C4-2B (cell line): ENCODE results near the gene MYL7.
A peak's percentile ranks its signal among the peaks of the same experiment; 100 is the strongest.

ENCODE experiments used
- H3K27ac ChIP-seq: fragments of 450-650 bp; 2 replicates; pipeline ENCODE4 v1.5.1; 2017
- ZFX ChIP-seq: fragments of 450-650 bp; IDR thresholded peaks from 2 replicates; pipeline ENCODE4 v1.6.1; 2017
- TF ChIP-seq, protein P1 (sequence below): fragments of 450-650 bp; conservative IDR thresholded peaks from 2 replicates; pipeline ENCODE4 v1.5.1; 2017; ENCODE audit warnings: mild to moderate bottlenecking

Gene MYL7

GRCh38 chr7:44116087-44116788, 24.9 kb downstream of the MYL7 start:
- no peak for TF ChIP-seq ZFX
- TF ChIP-seq, protein P1, sequence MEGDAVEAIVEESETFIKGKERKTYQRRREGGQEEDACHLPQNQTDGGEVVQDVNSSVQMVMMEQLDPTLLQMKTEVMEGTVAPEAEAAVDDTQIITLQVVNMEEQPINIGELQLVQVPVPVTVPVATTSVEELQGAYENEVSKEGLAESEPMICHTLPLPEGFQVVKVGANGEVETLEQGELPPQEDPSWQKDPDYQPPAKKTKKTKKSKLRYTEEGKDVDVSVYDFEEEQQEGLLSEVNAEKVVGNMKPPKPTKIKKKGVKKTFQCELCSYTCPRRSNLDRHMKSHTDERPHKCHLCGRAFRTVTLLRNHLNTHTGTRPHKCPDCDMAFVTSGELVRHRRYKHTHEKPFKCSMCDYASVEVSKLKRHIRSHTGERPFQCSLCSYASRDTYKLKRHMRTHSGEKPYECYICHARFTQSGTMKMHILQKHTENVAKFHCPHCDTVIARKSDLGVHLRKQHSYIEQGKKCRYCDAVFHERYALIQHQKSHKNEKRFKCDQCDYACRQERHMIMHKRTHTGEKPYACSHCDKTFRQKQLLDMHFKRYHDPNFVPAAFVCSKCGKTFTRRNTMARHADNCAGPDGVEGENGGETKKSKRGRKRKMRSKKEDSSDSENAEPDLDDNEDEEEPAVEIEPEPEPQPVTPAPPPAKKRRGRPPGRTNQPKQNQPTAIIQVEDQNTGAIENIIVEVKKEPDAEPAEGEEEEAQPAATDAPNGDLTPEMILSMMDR, result no peak
- H3K27ac ChIP-seq, result no peak overlapping the region

GRCh38 chr7:44114586-44115310, 26.4 kb downstream of the MYL7 start:
- no peak for TF ChIP-seq ZFX
- TF ChIP-seq, protein P1, result no peak

GRCh38 chr7:44113764-44114354, 27.3 kb downstream of the MYL7 start:
- H3K27ac ChIP-seq, result no peak overlapping the region
- no peak for TF ChIP-seq ZFX
- TF ChIP-seq, protein P1, result no peak

More at GRCh38 chr7:44114586-44115310, 26.4 kb downstream of the MYL7 start:
- no peak overlapping the region for H3K27ac ChIP-seq

DNA sequence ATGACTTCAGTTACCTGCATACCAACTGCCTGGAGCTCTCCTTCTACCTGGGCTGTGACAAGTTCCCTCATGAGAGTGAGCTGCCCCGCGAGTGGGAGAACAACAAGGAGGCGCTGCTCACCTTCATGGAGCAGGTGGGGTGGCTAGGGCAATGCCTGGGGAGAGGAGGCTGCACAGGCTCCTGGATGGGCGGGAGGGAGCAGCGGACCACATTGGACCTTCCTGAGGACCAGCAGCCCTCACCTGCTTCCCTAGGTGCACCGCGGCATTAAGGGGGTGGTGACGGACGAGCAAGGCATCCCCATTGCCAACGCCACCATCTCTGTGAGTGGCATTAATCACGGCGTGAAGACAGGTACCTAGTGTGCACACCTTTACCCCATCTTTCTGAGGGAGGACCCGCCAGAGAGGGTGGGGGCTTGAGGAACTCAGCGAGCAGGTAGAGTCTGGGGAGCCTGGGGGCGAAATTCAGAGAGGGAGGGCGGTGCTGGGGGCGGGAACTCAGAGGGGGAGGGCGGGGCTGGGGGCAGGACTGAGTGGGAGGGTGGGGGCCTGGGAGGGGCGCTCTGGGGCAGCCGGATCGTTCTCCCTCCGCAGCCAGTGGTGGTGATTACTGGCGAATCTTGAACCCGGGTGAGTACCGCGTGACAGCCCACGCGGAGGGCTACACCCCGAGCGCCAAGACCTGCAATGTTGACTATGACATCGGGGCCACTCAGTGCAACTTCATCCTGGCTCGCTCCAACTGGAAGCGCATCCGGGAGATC, 28.0 kb downstream of the MYL7 start:
- H3K27ac ChIP-seq, result peak overlapping the region; percentile 5; the same call in 1 of the 2 replicates
- TF ChIP-seq, protein P1, result no peak
- TF ChIP-seq ZFX, result no peak

DNA sequence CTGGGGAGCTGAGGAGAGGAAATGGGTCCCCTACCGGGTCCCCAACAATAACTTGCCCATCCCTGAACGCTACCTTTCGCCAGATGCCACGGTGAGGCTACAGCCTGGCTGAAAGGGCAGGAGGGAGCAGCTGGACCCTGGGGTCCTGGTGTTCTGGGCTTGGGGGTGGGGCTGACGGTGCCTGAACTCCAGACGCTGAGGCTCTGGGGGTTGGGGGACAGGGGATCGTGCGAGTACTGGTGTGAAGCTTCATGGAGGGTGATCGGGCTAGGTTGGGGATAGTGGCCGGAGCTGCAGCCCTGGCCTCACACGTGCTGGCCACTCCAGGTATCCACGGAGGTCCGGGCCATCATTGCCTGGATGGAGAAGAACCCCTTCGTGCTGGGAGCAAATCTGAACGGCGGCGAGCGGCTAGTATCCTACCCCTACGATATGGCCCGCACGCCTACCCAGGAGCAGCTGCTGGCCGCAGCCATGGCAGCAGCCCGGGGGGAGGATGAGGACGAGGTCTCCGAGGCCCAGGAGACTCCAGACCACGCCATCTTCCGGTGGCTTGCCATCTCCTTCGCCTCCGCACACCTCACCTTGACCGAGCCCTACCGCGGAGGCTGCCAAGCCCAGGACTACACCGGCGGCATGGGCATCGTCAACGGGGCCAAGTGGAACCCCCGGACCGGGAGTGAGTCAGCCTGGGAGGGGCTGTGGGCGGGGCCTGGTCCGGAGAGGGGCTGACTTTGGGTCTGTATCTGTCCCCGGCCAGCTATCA, 28.7 kb downstream of the MYL7 start:
- peak overlapping the region; percentile 5; the same call in 1 of the 2 replicates for H3K27ac ChIP-seq
- TF ChIP-seq ZFX, result no peak
- TF ChIP-seq, protein P1, result no peak

- TF ChIP-seq, protein P1, result no peak
- no peak overlapping the region for H3K27ac ChIP-seq
These were observed 29.4 kb downstream of the MYL7 start for GRCh38 chr7:44111761-44112160.
